SK-N-SH treated with all-trans-retinoic acid at 6 μM for 48 hours (cell line): ENCODE results near the gene RUNX3.

Source experiments
- CSDC2 ChIP-seq: fragments of 250-450 bp; sonication (Bioruptor Pico); IDR thresholded peaks from 2 replicates; pipeline ENCODE4 v1.5.0; 2020; ENCODE audit warnings: mild to moderate bottlenecking, moderate library complexity
- GLIS3 ChIP-seq: fragments of 250-450 bp; sonication (Bioruptor Pico); IDR thresholded peaks from 2 replicates; pipeline ENCODE4 v1.5.0; 2020; ENCODE audit warnings: mild to moderate bottlenecking, moderate library complexity
- PATZ1 ChIP-seq: fragments of 250-450 bp; sonication (Bioruptor Pico); IDR thresholded peaks from 2 replicates; pipeline ENCODE4 v1.8.0; 2020; ENCODE audit warnings: mild to moderate bottlenecking, moderate library complexity, borderline replicate concordance
- RARB ChIP-seq: fragments of 250-450 bp; sonication (Bioruptor Pico); IDR thresholded peaks from 2 replicates; pipeline ENCODE4 v1.8.0; 2021; ENCODE audit warnings: mild to moderate bottlenecking, moderate library complexity
- SNAI2 ChIP-seq: fragments of 250-450 bp; sonication (Bioruptor Pico); IDR thresholded peaks from 2 replicates; pipeline ENCODE4 v1.5.0; 2020; ENCODE audit warnings: mild to moderate bottlenecking, moderate library complexity

- TF ChIP-seq CSDC2 (CRISPR knock-in tag) = no peak
- TF ChIP-seq GLIS3 (CRISPR knock-in tag) = no peak
- no peak for TF ChIP-seq PATZ1 (CRISPR knock-in tag)
- no peak for TF ChIP-seq SNAI2 (CRISPR knock-in tag)
- no peak for TF ChIP-seq RARB
These were observed 14.2 kb upstream of the RUNX3 start for GRCh38 chr1:24944318-24944717.
